Upper lobe of left lung (tissue), 6 donors: ENCODE data around the gene TLE2. TPM values are rescaled to one million over a fixed set of nuclear protein-coding genes. Genes with fewer than 3 reads are reported as not detected.

ENCODE experiments used
- ATAC-seq, 2 donors: fragments of 200-7000 bp; cut with Tn5 transposase; one replicate each; pipeline ENCODE4 v1.9.1; 2022; ENCODE audit warnings: mild to moderate bottlenecking in 2 of 2, moderate library complexity in 2 of 2; ENCODE audit not compliant: low FRiP score in 2 of 2
- DNase-seq, 2 donors: peaks; one replicate each; pipeline ENCODE4 v3.0.0-alpha.2; 2019 to 2020
- H3K27ac ChIP-seq, 4 donors: fragments of 200-600 bp; sonication (generic); one replicate each; pipeline ENCODE4 v1.5.1; 2016 to 2019
- H3K27me3 ChIP-seq, 4 donors: fragments of 200-600 bp; sonication (generic); one replicate each; pipeline ENCODE4 v1.5.1; 2017 to 2019
- H3K36me3 ChIP-seq, 4 donors: fragments of 200-600 bp; sonication (generic); one replicate each; pipeline ENCODE4 v1.5.1; 2016 to 2019
- H3K4me1 ChIP-seq, 4 donors: fragments of 200-600 bp; sonication (generic); one replicate each; pipeline ENCODE4 v1.5.1; 2018 to 2019
- H3K4me3 ChIP-seq, 4 donors: fragments of 200-600 bp; sonication (generic); one replicate each; pipeline ENCODE4 v1.5.1; 2017 to 2019; ENCODE audit warnings: mild to moderate bottlenecking in 2 of 4, moderate library complexity in 1 of 4
- H3K9me3 ChIP-seq, 4 donors: fragments of 200-600 bp; sonication (generic); one replicate each; pipeline ENCODE4 v1.5.1; 2018 to 2019
- CTCF ChIP-seq, 6 experiments: fragments of 450-650 bp in 4 of 6; fragments of 200-600 bp in 2 of 6; sonication (generic) in 2 of 6; IDR thresholded peaks; one replicate each; pipeline ENCODE4 v1.5.1; 2016 to 2019; ENCODE audit warnings: antibody characterized with exemption in 6 of 6
- EP300 ChIP-seq, 4 donors: sonication (generic); formaldehyde crosslinking; IDR thresholded peaks; one replicate each; pipeline ENCODE4 v1.5.1; 2017; ENCODE audit warnings: antibody characterized with exemption in 4 of 4, control low read depth in 2 of 4
- POLR2A ChIP-seq, 4 donors: fragments of 450-650 bp; IDR thresholded peaks; one replicate each; pipeline ENCODE4 v1.5.1; 2016 to 2017; ENCODE audit warnings: antibody characterized with exemption in 4 of 4, mild to moderate bottlenecking in 2 of 4
- POLR2AphosphoS5 ChIP-seq, 2 donors: sonication (generic); formaldehyde crosslinking; IDR thresholded peaks; one replicate each; pipeline ENCODE4 v1.5.1; 2017; ENCODE audit warnings: antibody characterized with exemption in 2 of 2
- WGBS, 2 donors: methylation state at CpG; one replicate each; pipeline ENCODE4 v1.1.5; 2017 to 2018; 5-methylcytosine and 5-hydroxymethylcytosine counted together
- total RNA-seq, 6 donors: library from RNA; depleted of rRNA in 4 of 6; stranded (reverse); fragments of >200 nt in 4 of 6; gene quantifications; one replicate each; pipeline versions ENCODE4 v1.1.0 to v1.2.1, GENCODE V29; 2016 to 2021
- donor health status: DM: no; HTN: no; CAD: no; lungs with moderate emphysema.
- donor health status: DM: no; HTN: yes; CAD: no; lungs with severe emphysema.

The TLE2 gene
- total RNA-seq, 6 donors from 2014 or later = 35.0 to 115 (median 56.0) TPM

DNA sequence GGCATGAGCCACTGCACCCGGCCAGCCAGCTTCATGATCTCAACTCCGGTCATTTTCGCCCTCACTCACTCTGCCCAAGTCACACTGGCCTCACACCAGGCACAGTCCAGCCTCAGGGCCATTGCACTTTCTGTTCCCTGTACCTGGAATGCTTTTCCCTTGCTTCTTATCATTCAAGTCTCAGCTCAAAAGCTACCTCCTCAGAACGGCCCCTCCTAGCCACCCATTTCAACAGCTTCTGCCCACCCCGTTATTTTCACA, 2.5 kb upstream of the TLE2 start:
- no peak for TF ChIP-seq EP300 (IDR thresholded peaks at IDR 0.05)
- TF ChIP-seq POLR2A (IDR thresholded peaks at IDR 0.05) = no peak
- TF ChIP-seq CTCF (IDR thresholded peaks at IDR 0.05) = no peak
- TF ChIP-seq POLR2AphosphoS5 (IDR thresholded peaks at IDR 0.05) = no peak

DNA sequence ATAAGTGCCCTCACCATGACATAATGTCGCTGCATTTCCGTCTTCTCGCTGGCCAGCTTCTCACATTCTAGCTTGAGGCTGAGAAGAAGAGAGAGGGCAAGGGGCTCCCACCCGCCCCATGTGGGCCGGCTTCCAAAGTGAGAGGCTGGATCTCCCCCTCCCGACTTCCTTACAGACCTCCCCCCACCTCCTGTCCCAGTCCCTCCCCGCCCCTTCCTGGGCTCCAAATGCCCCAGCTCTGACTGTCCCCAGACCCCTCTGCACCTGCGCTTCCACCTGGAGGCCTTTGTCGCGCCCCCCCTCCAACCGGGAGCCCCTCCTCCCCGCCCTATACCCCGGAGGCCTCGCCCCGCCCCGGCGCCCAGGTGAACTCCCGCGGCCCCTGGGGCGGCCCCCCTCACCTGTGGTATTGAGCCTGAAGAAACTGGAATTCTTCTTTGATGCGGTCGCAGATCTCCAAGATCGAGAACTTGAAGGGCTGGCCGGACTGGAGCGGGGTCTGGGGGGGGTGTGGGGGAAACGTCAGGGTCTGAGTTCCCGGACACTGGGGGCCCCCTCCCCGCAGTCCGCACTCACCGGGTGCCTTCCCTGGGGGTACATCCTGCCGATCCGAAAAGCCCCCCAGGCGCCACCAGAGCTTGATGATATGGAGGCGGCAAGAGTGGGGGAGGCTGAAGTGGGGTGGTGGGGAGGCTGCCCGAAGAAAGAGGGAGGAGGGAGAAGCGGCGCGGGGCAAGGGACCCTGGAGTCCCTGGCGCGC, 595 bp downstream of the TLE2 start:
- Histone ChIP-seq H3K4me1 (peaks cover 13 to 22% (median 19%) of the 10 kb centered on the region in 4 donors), H3K27me3 (no peaks in the 10 kb centered on the region), H3K4me3 (peak overlapping the region; percentile 69 to 75 (median 72)), H3K9me3 (no peaks in the 10 kb centered on the region), H3K27ac (peak overlapping the region; percentile 64 to 87 (median 76)), H3K36me3 (peaks cover 0 to 4% (median 0%) of the 10 kb centered on the region in 4 donors)
- peak; percentile 11 to 25 for ATAC-seq
- TF ChIP-seq POLR2AphosphoS5 (IDR thresholded peaks at IDR 0.05) (no peak), CTCF (IDR thresholded peaks at IDR 0.05) (no peak), EP300 (IDR thresholded peaks at IDR 0.05) (no peak), POLR2A (IDR thresholded peaks at IDR 0.05) (no peak)
- DNase-seq = peak in 1 of 2 donors; percentile 86
- WGBS, 2 donors = 2 to 8% methylated on average over 8 to 16 of the region's 40 CpGs

More for the DNA sequence above, 2.5 kb upstream of the TLE2 start:
- Histone ChIP-seq H3K4me3 (no peak overlapping the region), H3K27ac (no peak overlapping the region), H3K36me3 (peaks cover 0 to 4% (median 0%) of the 10 kb centered on the region in 4 donors), H3K27me3 (no peaks in the 10 kb centered on the region), H3K9me3 (no peaks in the 10 kb centered on the region), H3K4me1 (peaks cover 21 to 33% (median 30%) of the 10 kb centered on the region in 4 donors)
- DNase-seq (no peak), ATAC-seq (no peak)
- 80 to 87% methylated on average over 5 of the region's 5 CpGs for WGBS, 2 donors

DNA sequence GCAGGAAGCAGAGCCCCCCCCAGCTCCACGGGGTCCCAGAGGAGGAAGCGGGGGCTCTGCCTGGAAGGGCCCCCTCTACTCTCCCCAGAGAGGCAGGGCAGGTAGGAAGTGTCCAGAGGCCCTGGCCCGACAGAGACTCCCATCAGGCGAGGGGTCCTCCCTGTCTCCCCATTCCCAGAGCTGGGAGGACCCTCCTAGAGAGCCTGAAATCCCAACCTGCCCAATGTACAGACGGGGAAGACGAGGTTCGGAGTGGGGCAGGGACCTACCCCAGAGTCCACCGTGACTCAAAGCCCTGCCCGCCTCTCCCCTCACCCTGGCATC, 1.1 kb downstream of the TLE2 start:
- H3K36me3 ChIP-seq = peaks cover 0 to 4% (median 0%) of the 10 kb centered on the region in 4 donors
- H3K27ac ChIP-seq = peak overlapping the region; percentile 64 to 87 (median 76)
- ATAC-seq (peak in 1 of 2 donors; percentile 2), DNase-seq (no peak)
- no peaks in the 10 kb centered on the region for H3K9me3 ChIP-seq
- peak overlapping the region; percentile 69 to 75 (median 72) for H3K4me3 ChIP-seq
- peaks cover 13 to 22% (median 19%) of the 10 kb centered on the region in 4 donors for H3K4me1 ChIP-seq
- TF ChIP-seq POLR2A (IDR thresholded peaks at IDR 0.05) (no peak), CTCF (IDR thresholded peaks at IDR 0.05) (no peak), EP300 (IDR thresholded peaks at IDR 0.05) (no peak), POLR2AphosphoS5 (IDR thresholded peaks at IDR 0.05) (no peak)
- no peaks in the 10 kb centered on the region for H3K27me3 ChIP-seq
- WGBS, 2 donors = 47 to 55% methylated on average over 8 of the region's 9 CpGs

GRCh38 chr19:3027292-3027691, 1.8 kb downstream of the TLE2 start:
- peaks cover 0 to 4% (median 0%) of the 10 kb centered on the region in 4 donors for H3K36me3 ChIP-seq
- H3K4me3 ChIP-seq = no peak overlapping the region
- H3K4me1 ChIP-seq = peaks cover 13 to 22% (median 19%) of the 10 kb centered on the region in 4 donors
- H3K27ac ChIP-seq = peak overlapping the region in 2 of 4 donors; percentile 86 to 87
- H3K27me3 ChIP-seq = no peaks in the 10 kb centered on the region
- 81% methylated on average over 2 of the region's 2 CpGs; no CpG with 5 or more reads in 1 of the 2 donors for WGBS, 2 donors
- no peak for ATAC-seq
- H3K9me3 ChIP-seq = no peaks in the 10 kb centered on the region
- peak in 1 of 2 donors; percentile 37 for DNase-seq
- TF ChIP-seq EP300 (IDR thresholded peaks at IDR 0.05) (no peak), POLR2A (IDR thresholded peaks at IDR 0.05) (no peak), CTCF (IDR thresholded peaks at IDR 0.05) (no peak), POLR2AphosphoS5 (IDR thresholded peaks at IDR 0.05) (no peak)

- Histone ChIP-seq H3K4me3 (no peak overlapping the region), H3K4me1 (peaks cover 13 to 22% (median 19%) of the 10 kb centered on the region in 4 donors), H3K27me3 (no peaks in the 10 kb centered on the region), H3K27ac (no peak overlapping the region), H3K36me3 (peaks cover 0 to 4% (median 0%) of the 10 kb centered on the region in 4 donors), H3K9me3 (no peaks in the 10 kb centered on the region)
- no peak for ATAC-seq
- 91 to 94% methylated on average over 1 of the region's 1 CpG for WGBS, 2 donors
- DNase-seq = no peak
- TF ChIP-seq CTCF (IDR thresholded peaks at IDR 0.05) (no peak), POLR2AphosphoS5 (IDR thresholded peaks at IDR 0.05) (no peak), EP300 (IDR thresholded peaks at IDR 0.05) (no peak), POLR2A (IDR thresholded peaks at IDR 0.05) (no peak)
Measured at GRCh38 chr19:3026768-3027167, 2.3 kb downstream of the TLE2 start.
